GM12878 (cell line): ENCODE measurements around the gene KLF3. TPM values are rescaled to one million over a fixed set of nuclear protein-coding genes. Genes with fewer than 3 reads are reported as not detected.

Experiments used
- ATAC-seq: fragments of 200-7000 bp; cut with Tn5 transposase; 3 replicates; pipeline ENCODE4 v1.9.1; 2020; ENCODE audit warnings: mild to moderate bottlenecking, moderate library complexity
- BruUV-seq: library from RNA; stranded (reverse); fragments of 400-500 nt; replicated peaks from 2 replicates; lab custom pipeline; 2021; lab: Mats Ljungman, UMichigan
- CTCF ChIA-PET: fragments of 300-600 bp; sonication (Branson Sonifier 250); formaldehyde crosslinking; extraction: SDS; loops from one replicate; lab custom pipeline; 2021; ENCODE audit warnings: inconsistent platforms; lab: Yijun Ruan, JAX
- POLR2A ChIA-PET: fragments of 350-600 bp; formaldehyde crosslinking; extraction: SDS; loops from one replicate; lab custom pipeline; 2021; ENCODE audit warnings: inconsistent platforms; lab: Charles Lee
- RAD21 ChIA-PET: fragments of 300-600 bp; sonication (Branson Sonifier 250); formaldehyde crosslinking; loops from one replicate; lab custom pipeline; 2023; ENCODE audit warnings: antibody characterized with exemption; ENCODE audit not compliant: unreplicated experiment; lab: Charles Lee
- SMC1A ChIA-PET: fragments of 300-600 bp; sonication (Branson Sonifier 250); formaldehyde crosslinking; loops from one replicate; lab custom pipeline; 2023; ENCODE audit not compliant: unreplicated experiment, uncharacterized antibody; lab: Charles Lee
- DNase-seq: peaks from one replicate; pipeline ENCODE4 v3.0.0-alpha.2; 2011; ENCODE audit warnings: low read depth, low spot score
- FAIRE-seq: peaks from 3 replicates; lab custom pipeline; 2011; peaks lifted over from hg19 to GRCh38; lab: Jason Lieb, UNC
- H2AFZ ChIP-seq: 2 replicates; pipeline ENCODE4 v1.6.0; 2011; ENCODE audit warnings: low read depth, low read length, control low read depth; ENCODE audit not compliant: control insufficient read depth
- H3K27ac ChIP-seq: 2 replicates; pipeline ENCODE4 v1.5.1; 2011; ENCODE audit warnings: control low read depth; ENCODE audit not compliant: control insufficient read depth, insufficient read depth
- H3K27me3 ChIP-seq, 2 experiments: replicated peaks in 1 of 2; 2 replicates each; pipeline versions ENCODE4 v1.6.0 to v1.6.1; 2011; ENCODE audit warnings: low read length in 1 of 2; ENCODE audit not compliant: control insufficient read depth in 2 of 2, insufficient read depth in 2 of 2
- H3K36me3 ChIP-seq, 2 experiments: 2 replicates each; pipeline ENCODE4 v1.5.1; 2011; ENCODE audit warnings: low read length in 1 of 2; ENCODE audit not compliant: control insufficient read depth in 2 of 2, insufficient read depth in 2 of 2
- H3K4me1 ChIP-seq: 2 replicates; pipeline ENCODE4 v1.6.1; 2011; ENCODE audit warnings: mild to moderate bottlenecking, low read length, moderate library complexity, mixed read lengths; ENCODE audit not compliant: control insufficient read depth, insufficient read depth
- H3K4me2 ChIP-seq: 2 replicates; pipeline ENCODE4 v1.6.0; 2011; ENCODE audit warnings: control low read depth; ENCODE audit not compliant: control insufficient read depth, insufficient read depth
- H3K4me3 ChIP-seq: fragments of 200-600 bp; sonication (generic); 2 replicates; pipeline ENCODE4 v1.5.1; 2016
- H3K79me2 ChIP-seq: 2 replicates; pipeline ENCODE4 v1.6.0; 2011; ENCODE audit warnings: low read length; ENCODE audit not compliant: control insufficient read depth, insufficient read depth
- H3K9ac ChIP-seq: 2 replicates; pipeline ENCODE4 v1.8.0; 2011; ENCODE audit warnings: low read length, control low read depth, mixed read lengths; ENCODE audit not compliant: control insufficient read depth, insufficient read depth
- H3K9me3 ChIP-seq: replicated peaks from 3 replicates; pipeline ENCODE4 v1.5.1; 2011; ENCODE audit warnings: mild to moderate bottlenecking, low read length; ENCODE audit not compliant: control insufficient read depth, insufficient read depth
- H4K20me1 ChIP-seq: 2 replicates; pipeline ENCODE4 v1.6.0; 2011; ENCODE audit not compliant: control insufficient read depth, insufficient read depth
- ASH2L ChIP-seq: fragments of 300-600, 200-600 bp; sonication (generic); IDR thresholded peaks from 2 replicates; pipeline ENCODE4 v1.6.1; 2017; ENCODE audit warnings: low read depth, mild to moderate bottlenecking, borderline replicate concordance
- HSF1 ChIP-seq: fragments of 150-350 bp; IDR thresholded peaks from 2 replicates; pipeline ENCODE4 v1.6.1; 2014; ENCODE audit warnings: mild to moderate bottlenecking, low read depth, low read length
- JUNB ChIP-seq: IDR thresholded peaks from 2 replicates; pipeline ENCODE4 v1.6.1; 2016; ENCODE audit warnings: antibody characterized with exemption, mild to moderate bottlenecking
- MTA3 ChIP-seq: IDR thresholded peaks from 2 replicates; pipeline ENCODE4 v1.6.1; 2012; ENCODE audit warnings: low read length, inconsistent platforms, borderline replicate concordance
- MYB ChIP-seq: fragments of 150-350 bp; IDR thresholded peaks from 2 replicates; pipeline ENCODE4 v1.6.1; 2014; ENCODE audit warnings: mild to moderate bottlenecking, low read depth, low read length, borderline replicate concordance
- SMARCA5 ChIP-seq: fragments of 450-650 bp; IDR thresholded peaks from 2 replicates; pipeline ENCODE4 v1.6.1; 2017; ENCODE audit warnings: mild to moderate bottlenecking
- SPI1 ChIP-seq: IDR thresholded peaks from 2 replicates; pipeline ENCODE4 v1.6.1; 2011; ENCODE audit warnings: low read depth, mild to moderate bottlenecking, low read length, moderate library complexity, borderline replicate concordance; ENCODE audit not compliant: insufficient read depth
- ZBTB33 ChIP-seq: fragments of 450-650 bp; IDR thresholded peaks from 2 replicates; pipeline ENCODE4 v1.6.1; 2017; ENCODE audit warnings: mild to moderate bottlenecking
- ZNF592 ChIP-seq: fragments of 450-650 bp; IDR thresholded peaks from 2 replicates; pipeline ENCODE4 v1.6.1; 2017; ENCODE audit warnings: mild to moderate bottlenecking, moderate library complexity
- WGBS: methylation state at CpG from one replicate; pipeline ENCODE4 v1.1.6; 2016; ENCODE audit warnings: low lambda C conversion rate; ENCODE audit not compliant: insufficient replicate concordance, insufficient coverage; ENCODE audit errors: missing lambda C conversion rate; 5-methylcytosine and 5-hydroxymethylcytosine counted together
- in situ Hi-C: fragments of 300-500 bp; cut with MboI; formaldehyde crosslinking; loops from 9 replicates; pipeline ENCODE4 v1.14.3; 2018; ENCODE audit warnings: mixed read lengths
- intact Hi-C: fragments of 100-400 bp; cut with micrococcal nuclease; formaldehyde crosslinking; loops from one replicate; pipeline ENCODE4 v1.14.2; 2022; ENCODE audit not compliant: unreplicated experiment
- polyA plus RNA-seq, 11 experiments: library from polyadenylated mRNA; depleted of rRNA in 4 of 11; unstranded in 6 of 11; stranded (reverse) in 5 of 11; fragments of >200 nt; fragmentation: Nextera tagmentation in 4 of 11; fragmentation: Illumina TruSeq in 1 of 11; extraction: Ambion mirVana in 4 of 11; extraction: Trizol in 1 of 11; gene quantifications; 1 replicate in 1 of 11; 2 replicates in 10 of 11; pipeline versions ENCODE4 v1.2.1 to v1.2.3, GENCODE V29; 2011 to 2016; ENCODE audit warnings: inconsistent platforms in 2 of 11, missing spikeins in 2 of 11, low read depth in 1 of 11
- total RNA-seq, 4 experiments: library from RNA; depleted of rRNA in 3 of 4; stranded (reverse); fragments of >200 nt in 3 of 4; fragmentation: Illumina TruSeq in 1 of 4; extraction: Trizol in 1 of 4; gene quantifications; 2 replicates each; pipeline versions ENCODE4 v1.2.1 to v1.2.3, GENCODE V29; 2013 to 2021

KLF3 gene
- total and polyA plus RNA-seq, 10 of the 15 experiments (the other 5 are each of a cell fraction or from before 2014, with no cell fraction given): 1.4 to 5.8 (median 2.1) TPM

GRCh38 chr4:38639242-38639641, 24.8 kb upstream of the KLF3 start:
- TF ChIP-seq SPI1: no peak
- no peak for TF ChIP-seq JUNB
- TF ChIP-seq SMARCA5: no peak
- no peak for TF ChIP-seq MYB
- no peak for TF ChIP-seq ZNF592
- TF ChIP-seq HSF1: no peak
- TF ChIP-seq MTA3: no peak
- TF ChIP-seq ASH2L: no peak
- no peak for TF ChIP-seq ZBTB33
- TF ChIP-seq, all 136 proteins: peak for 0
- Histone ChIP-seq H3K9me3 (no peaks in the 10 kb centered on the region; the same call in 2 of the 3 replicates), H4K20me1 (no peaks in the 10 kb centered on the region), H3K27ac (no peak overlapping the region), H2AFZ (no peak overlapping the region), H3K36me3 (no peaks in the 10 kb centered on the region), H3K4me2 (no peak overlapping the region), H3K9ac (no peak overlapping the region), H3K4me3 (no peak overlapping the region), H3K4me1 (no peaks in the 10 kb centered on the region), H3K27me3 (no peaks in the 10 kb centered on the region), H3K79me2 (no peaks in the 10 kb centered on the region)
- FAIRE-seq (no peak), DNase-seq (no peak), ATAC-seq (no peak)
- 67% methylated on average over 3 of the region's 3 CpGs for WGBS
- in situ Hi-C loops: no loop called here
- intact Hi-C loops: no loop called here
- CTCF ChIA-PET: no interaction called here
- BruUV-seq: no TSS peak
- SMC1A ChIA-PET: interaction anchor here (1.3 kb wide), 1 partner anchor 20 kb away, joined by 3 read pairs; no protein-coding TSS in a partner anchor
- RAD21 ChIA-PET: interaction anchor here (0.5 kb wide), 1 partner anchor 729 kb away, joined by 3 read pairs; no protein-coding TSS in a partner anchor
- POLR2A ChIA-PET: no interaction called here
